ENCODE results near the gene SRD5A3.

DNA sequence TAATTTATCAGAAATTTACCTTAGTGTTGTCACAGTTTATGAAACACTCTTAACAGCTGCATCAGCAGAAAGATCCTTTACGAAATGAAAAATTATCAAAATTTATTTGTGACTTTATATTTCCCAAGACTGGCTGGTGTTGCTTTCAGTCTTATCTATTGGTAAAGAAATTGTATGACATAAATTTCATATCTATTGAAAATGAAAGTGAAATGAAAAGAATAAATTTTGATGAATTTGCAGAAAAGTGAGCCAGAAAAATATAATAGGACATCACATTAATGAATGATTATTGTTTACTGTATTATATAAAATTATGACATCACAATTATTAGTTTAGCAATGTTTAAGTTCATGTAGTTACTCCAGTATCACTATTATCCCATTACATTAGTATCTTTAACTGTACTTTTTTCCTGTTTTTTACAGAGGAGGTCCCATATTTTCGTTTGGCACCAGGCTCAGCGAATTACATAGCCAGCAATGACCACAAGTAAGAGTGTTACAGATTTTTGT, 36.5 kb downstream of the SRD5A3 start:
- TF ChIP-seq CTCF (IDR thresholded peaks at IDR 0.05): no peak
- TF ChIP-seq POLR2A (IDR thresholded peaks at IDR 0.05): no peak
- no peak for TF ChIP-seq EP300 (IDR thresholded peaks at IDR 0.05)

All from stomach (tissue), 4 donors.